Immature natural killer cell (primary cell): ENCODE data around the gene CBL. TPM values are rescaled to one million over a fixed set of nuclear protein-coding genes. Genes with fewer than 3 reads are reported as not detected.

Experiments used
- DNase-seq, 3 donors: peaks; one replicate each; pipeline ENCODE4 v3.0.0; 2022; ENCODE audit warnings: mixed read lengths in 1 of 3
- H3K27ac Mint-ChIP-seq, 6 donors: one replicate each; pipeline ENCODE4 v1.8.0; 2020; ENCODE audit warnings: mixed read lengths in 6 of 6, mild to moderate bottlenecking in 5 of 6, inconsistent platforms in 4 of 6, moderate library complexity in 3 of 6
- H3K27me3 Mint-ChIP-seq, 3 donors: one replicate each; pipeline ENCODE4 v1.8.0; 2020 to 2021; ENCODE audit warnings: low read depth in 3 of 3, mild to moderate bottlenecking in 3 of 3, mixed read lengths in 3 of 3, moderate library complexity in 3 of 3, inconsistent platforms in 1 of 3
- H3K36me3 Mint-ChIP-seq, 3 donors: one replicate each; pipeline ENCODE4 v1.8.0; 2020; ENCODE audit warnings: mixed read lengths in 3 of 3, inconsistent platforms in 2 of 3, mild to moderate bottlenecking in 2 of 3
- H3K4me1 Mint-ChIP-seq, 2 donors: one replicate each; pipeline ENCODE4 v1.8.0; 2020; ENCODE audit warnings: inconsistent platforms in 2 of 2, mild to moderate bottlenecking in 2 of 2, mixed read lengths in 2 of 2, moderate library complexity in 1 of 2
- H3K4me3 Mint-ChIP-seq, 5 donors: one replicate each; pipeline ENCODE4 v1.8.0; 2020; ENCODE audit warnings: mild to moderate bottlenecking in 5 of 5, mixed read lengths in 5 of 5, inconsistent platforms in 3 of 5, moderate library complexity in 3 of 5
- H3K9me3 Mint-ChIP-seq, 6 donors: one replicate each; pipeline ENCODE4 v1.8.0; 2020; ENCODE audit warnings: mild to moderate bottlenecking in 6 of 6, mixed read lengths in 6 of 6, inconsistent platforms in 4 of 6, moderate library complexity in 3 of 6
- polyA plus RNA-seq, 3 donors: library from polyadenylated mRNA; unstranded; fragments of 300-500 nt; fragmentation: Illumina TruSeq; gene quantifications; one replicate each; pipeline ENCODE4 v1.2.3, GENCODE V29; 2021

Gene CBL
- polyA plus RNA-seq, 3 donors from 2014 or later: 1.1 to 9.6 (median 5.0) TPM

- Mint-ChIP-seq H3K27ac (no peak overlapping the region), H3K4me3 (peak overlapping the region in 1 of 5 donors; percentile 15), H3K9me3 (no peaks in the 10 kb centered on the region), H3K4me1 (peaks cover 7 to 23% of the 10 kb centered on the region in 2 donors), H3K36me3 (no peaks in the 10 kb centered on the region), H3K27me3 (peaks cover 2 to 10% (median 3%) of the 10 kb centered on the region in 3 donors)
- no peak for DNase-seq
These were observed 111.6 kb downstream of the CBL start for GRCh38 chr11:119317592-119318239.

GRCh38 chr11:119318240-119319135 lies 112.3 kb downstream of the CBL start:
- H3K27me3 Mint-ChIP-seq: peaks cover 2 to 14% (median 3%) of the 10 kb centered on the region in 3 donors
- peaks cover 7 to 25% of the 10 kb centered on the region in 2 donors for H3K4me1 Mint-ChIP-seq
- H3K4me3 Mint-ChIP-seq: peak overlapping the region in 4 of 5 donors; percentile 16 to 49 (median 30)
- no peaks in the 10 kb centered on the region for H3K36me3 Mint-ChIP-seq
- no peaks in the 10 kb centered on the region for H3K9me3 Mint-ChIP-seq
- peak overlapping the region in 3 of 6 donors; percentile 22 to 69 (median 37) for H3K27ac Mint-ChIP-seq
- peak in 2 of 3 donors; percentile 19 to 34 for DNase-seq

- DNase-seq: no peak
- Mint-ChIP-seq H3K27me3 (peaks cover under 1 to 15% (median 4%) of the 10 kb centered on the region in 3 donors), H3K9me3 (no peaks in the 10 kb centered on the region), H3K36me3 (no peaks in the 10 kb centered on the region), H3K4me1 (peaks cover 7 to 25% of the 10 kb centered on the region in 2 donors), H3K27ac (peak overlapping the region in 2 of 6 donors; percentile 28 to 69), H3K4me3 (peak overlapping the region; percentile 25 to 79 (median 49))
These were observed 113.1 kb downstream of the CBL start for GRCh38 chr11:119319136-119319699.

- Mint-ChIP-seq H3K36me3 (no peaks in the 10 kb centered on the region), H3K9me3 (no peaks in the 10 kb centered on the region), H3K27ac (peak overlapping the region in 1 of 6 donors; percentile 62), H3K4me3 (peak overlapping the region; percentile 29 to 79 (median 52)), H3K27me3 (peaks cover 0 to 14% (median 4%) of the 10 kb centered on the region in 3 donors), H3K4me1 (peaks cover 7 to 25% of the 10 kb centered on the region in 2 donors)
- DNase-seq: no peak
These were observed 113.6 kb downstream of the CBL start for GRCh38 chr11:119319700-119320239.

- H3K9me3 Mint-ChIP-seq: no peaks in the 10 kb centered on the region
- H3K4me3 Mint-ChIP-seq: peak overlapping the region in 3 of 5 donors; percentile 50 to 64 (median 52)
- peaks cover 0 to 14% (median 4%) of the 10 kb centered on the region in 3 donors for H3K27me3 Mint-ChIP-seq
- peaks cover 7 to 24% of the 10 kb centered on the region in 2 donors for H3K4me1 Mint-ChIP-seq
- no peaks in the 10 kb centered on the region for H3K36me3 Mint-ChIP-seq
- H3K27ac Mint-ChIP-seq: no peak overlapping the region
- no peak for DNase-seq
These were observed 114.2 kb downstream of the CBL start for GRCh38 chr11:119320240-119320775.

GRCh38 chr11:119320776-119321524 lies 114.8 kb downstream of the CBL start:
- H3K36me3 Mint-ChIP-seq: no peaks in the 10 kb centered on the region
- DNase-seq: peak; percentile 58 to 62 (median 61)
- peaks cover 7 to 18% of the 10 kb centered on the region in 2 donors for H3K4me1 Mint-ChIP-seq
- H3K9me3 Mint-ChIP-seq: no peaks in the 10 kb centered on the region
- H3K27ac Mint-ChIP-seq: peak overlapping the region in 3 of 6 donors; percentile 65 to 81 (median 65)
- peaks cover 0 to 11% (median 4%) of the 10 kb centered on the region in 3 donors for H3K27me3 Mint-ChIP-seq
- peak overlapping the region; percentile 78 to 87 (median 81) for H3K4me3 Mint-ChIP-seq

- Mint-ChIP-seq H3K36me3 (no peaks in the 10 kb centered on the region), H3K27ac (no peak overlapping the region), H3K4me3 (peak overlapping the region; percentile 0 to 84 (median 78)), H3K27me3 (peaks cover 0 to 11% (median 4%) of the 10 kb centered on the region in 3 donors), H3K4me1 (peaks cover 7 to 16% of the 10 kb centered on the region in 2 donors), H3K9me3 (no peaks in the 10 kb centered on the region)
- no peak for DNase-seq
These were observed 116.2 kb downstream of the CBL start for GRCh38 chr11:119322360-119322739.

GRCh38 chr11:119322921-119323531 lies 116.9 kb downstream of the CBL start:
- Mint-ChIP-seq H3K4me3 (peak overlapping the region in 1 of 5 donors; percentile 15), H3K4me1 (peaks cover 7 to 16% of the 10 kb centered on the region in 2 donors), H3K9me3 (no peaks in the 10 kb centered on the region), H3K27ac (no peak overlapping the region), H3K27me3 (peaks cover 0 to 9% (median 4%) of the 10 kb centered on the region in 3 donors), H3K36me3 (no peaks in the 10 kb centered on the region)
- no peak for DNase-seq

GRCh38 chr11:119323532-119324033 lies 117.4 kb downstream of the CBL start:
- peak; percentile 58 to 69 (median 59) for DNase-seq
- Mint-ChIP-seq H3K27me3 (peaks cover 2 to 9% (median 4%) of the 10 kb centered on the region in 3 donors), H3K4me3 (peak overlapping the region in 3 of 5 donors; percentile 15 to 54 (median 36)), H3K9me3 (no peaks in the 10 kb centered on the region), H3K36me3 (no peaks in the 10 kb centered on the region), H3K27ac (no peak overlapping the region), H3K4me1 (peaks cover 5 to 15% of the 10 kb centered on the region in 2 donors)

GRCh38 chr11:119324189-119324588 lies 118.0 kb downstream of the CBL start:
- Mint-ChIP-seq H3K27me3 (peaks cover 2 to 12% (median 3%) of the 10 kb centered on the region in 3 donors), H3K9me3 (no peaks in the 10 kb centered on the region), H3K4me1 (peaks cover 0 to 12% of the 10 kb centered on the region in 2 donors), H3K27ac (no peak overlapping the region), H3K36me3 (no peaks in the 10 kb centered on the region), H3K4me3 (no peak overlapping the region)
- DNase-seq: no peak

GRCh38 chr11:119329320-119329719 lies 123.2 kb downstream of the CBL start:
- Mint-ChIP-seq H3K27ac (no peak overlapping the region), H3K4me3 (no peak overlapping the region), H3K9me3 (no peaks in the 10 kb centered on the region), H3K4me1 (peaks cover 7 to 9% of the 10 kb centered on the region in 2 donors), H3K27me3 (peaks cover 3 to 10% (median 6%) of the 10 kb centered on the region in 3 donors), H3K36me3 (no peaks in the 10 kb centered on the region)
- DNase-seq: no peak

- Mint-ChIP-seq H3K4me3 (no peak overlapping the region), H3K9me3 (no peaks in the 10 kb centered on the region), H3K27me3 (peaks cover 6 to 16% (median 9%) of the 10 kb centered on the region in 3 donors), H3K36me3 (no peaks in the 10 kb centered on the region), H3K4me1 (peaks cover 15 to 17% of the 10 kb centered on the region in 2 donors), H3K27ac (no peak overlapping the region)
- DNase-seq: no peak
These were observed 124.1 kb downstream of the CBL start for GRCh38 chr11:119330237-119330636.
